Naive thymus-derived CD4-positive, alpha-beta T cell (primary cell): Measurements from ENCODE around the gene LETM1. TPM values are rescaled to one million over a fixed set of nuclear protein-coding genes. Genes with fewer than 3 reads are reported as not detected.
A peak's percentile ranks its signal among the peaks of the same experiment; 100 is the strongest.

Experiments
- ATAC-seq: fragments of 150-1000 bp; cut with Tn5 transposase; 2 replicates; pipeline ENCODE4 v1.10.0; 2021; ENCODE audit warnings: mild to moderate bottlenecking, moderate library complexity
- CTCF ChIA-PET: fragments of 350-600 bp; sonication (Branson Sonifier 250); formaldehyde crosslinking; loops from one replicate; lab custom pipeline; 2021; ENCODE audit warnings: antibody characterized with exemption; lab: Charles Lee
- POLR2A ChIA-PET: fragments of 350-600 bp; sonication (Branson Sonifier 250); formaldehyde crosslinking; loops from one replicate; lab custom pipeline; 2021; ENCODE audit warnings: antibody characterized with exemption, inconsistent platforms; lab: Charles Lee
- DNase-seq, 9 donors: peaks; one replicate each; pipeline versions ENCODE4 v3.0.0 to v3.0.0-alpha.2; 2020 to 2022; ENCODE audit warnings: mixed read lengths in 1 of 9
- H3K27ac ChIP-seq: one replicate; pipeline ENCODE4 v1.7.0; 2013; ENCODE audit warnings: mild to moderate bottlenecking, low read depth, low read length, moderate library complexity
- H3K27me3 ChIP-seq, 2 donors: one replicate each; pipeline ENCODE4 v1.7.0; 2013; ENCODE audit warnings: low read length in 2 of 2, mild to moderate bottlenecking in 2 of 2, moderate library complexity in 2 of 2; ENCODE audit not compliant: control insufficient read depth in 2 of 2, insufficient read depth in 2 of 2
- H3K36me3 ChIP-seq, 3 experiments: 1 replicate in 2 of 3; 2 replicates in 1 of 3; pipeline ENCODE4 v1.7.0; 2013; ENCODE audit warnings: low read length in 3 of 3, mild to moderate bottlenecking in 3 of 3, moderate library complexity in 1 of 3; ENCODE audit not compliant: insufficient read depth in 3 of 3, control insufficient read depth in 2 of 3
- H3K4me1 ChIP-seq, 2 donors: one replicate each; pipeline ENCODE4 v1.7.0; 2013; ENCODE audit warnings: low read length in 2 of 2, mild to moderate bottlenecking in 2 of 2, moderate library complexity in 1 of 2; ENCODE audit not compliant: control insufficient read depth in 2 of 2, insufficient read depth in 2 of 2
- H3K4me3 ChIP-seq: 2 replicates; pipeline ENCODE4 v1.7.0; 2013; ENCODE audit warnings: mild to moderate bottlenecking, low read length
- H3K9me3 ChIP-seq, 3 experiments: 1 replicate in 2 of 3; 2 replicates in 1 of 3; pipeline ENCODE4 v1.7.0; 2013; ENCODE audit warnings: low read length in 3 of 3; ENCODE audit not compliant: control insufficient read depth in 2 of 3
- H3K27ac Mint-ChIP-seq, 9 donors: one replicate each; pipeline ENCODE4 v1.8.0; 2020 to 2022; ENCODE audit warnings: mixed read lengths in 9 of 9, mild to moderate bottlenecking in 8 of 9, moderate library complexity in 5 of 9, inconsistent platforms in 2 of 9
- H3K27me3 Mint-ChIP-seq, 5 donors: one replicate each; pipeline ENCODE4 v1.8.0; 2021 to 2022; ENCODE audit warnings: mixed read lengths in 5 of 5, mild to moderate bottlenecking in 1 of 5
- H3K36me3 Mint-ChIP-seq, 5 donors: one replicate each; pipeline ENCODE4 v1.8.0; 2020 to 2022; ENCODE audit warnings: mixed read lengths in 5 of 5, mild to moderate bottlenecking in 3 of 5, inconsistent platforms in 1 of 5
- H3K4me1 Mint-ChIP-seq, 7 donors: one replicate each; pipeline ENCODE4 v1.8.0; 2020 to 2022; ENCODE audit warnings: mixed read lengths in 7 of 7, mild to moderate bottlenecking in 3 of 7, inconsistent platforms in 1 of 7
- H3K4me3 Mint-ChIP-seq, 10 donors: one replicate each; pipeline ENCODE4 v1.8.0; 2020 to 2022; ENCODE audit warnings: mild to moderate bottlenecking in 10 of 10, mixed read lengths in 10 of 10, moderate library complexity in 6 of 10, inconsistent platforms in 2 of 10
- H3K9me3 Mint-ChIP-seq, 11 donors: one replicate each; pipeline ENCODE4 v1.8.0; 2020 to 2022; ENCODE audit warnings: mixed read lengths in 11 of 11, mild to moderate bottlenecking in 4 of 11, inconsistent platforms in 1 of 11, moderate library complexity in 1 of 11
- intact Hi-C, 2 donors: fragments of 100-400 bp; cut with micrococcal nuclease; formaldehyde crosslinking; loops; one replicate each; pipeline ENCODE4 v1.15.1; 2023
- polyA plus RNA-seq, 2 donors: library from polyadenylated mRNA; unstranded; fragments of 300-500 nt; fragmentation: Illumina TruSeq; gene quantifications; one replicate each; pipeline ENCODE4 v1.2.3, GENCODE V29; 2021
- total RNA-seq, 6 experiments: library from RNA in 5 of 6; stranded (reverse) in 5 of 6; gene quantifications; 1 replicate in 5 of 6; 2 replicates in 1 of 6; pipeline ENCODE4 v1.2.3 and lab custom pipeline; 2021 to 2026

LETM1 gene
- total and polyA plus RNA-seq, 7 experiments from 2014 or later = 7.7 to 56.4 (median 35.4) TPM

DNA sequence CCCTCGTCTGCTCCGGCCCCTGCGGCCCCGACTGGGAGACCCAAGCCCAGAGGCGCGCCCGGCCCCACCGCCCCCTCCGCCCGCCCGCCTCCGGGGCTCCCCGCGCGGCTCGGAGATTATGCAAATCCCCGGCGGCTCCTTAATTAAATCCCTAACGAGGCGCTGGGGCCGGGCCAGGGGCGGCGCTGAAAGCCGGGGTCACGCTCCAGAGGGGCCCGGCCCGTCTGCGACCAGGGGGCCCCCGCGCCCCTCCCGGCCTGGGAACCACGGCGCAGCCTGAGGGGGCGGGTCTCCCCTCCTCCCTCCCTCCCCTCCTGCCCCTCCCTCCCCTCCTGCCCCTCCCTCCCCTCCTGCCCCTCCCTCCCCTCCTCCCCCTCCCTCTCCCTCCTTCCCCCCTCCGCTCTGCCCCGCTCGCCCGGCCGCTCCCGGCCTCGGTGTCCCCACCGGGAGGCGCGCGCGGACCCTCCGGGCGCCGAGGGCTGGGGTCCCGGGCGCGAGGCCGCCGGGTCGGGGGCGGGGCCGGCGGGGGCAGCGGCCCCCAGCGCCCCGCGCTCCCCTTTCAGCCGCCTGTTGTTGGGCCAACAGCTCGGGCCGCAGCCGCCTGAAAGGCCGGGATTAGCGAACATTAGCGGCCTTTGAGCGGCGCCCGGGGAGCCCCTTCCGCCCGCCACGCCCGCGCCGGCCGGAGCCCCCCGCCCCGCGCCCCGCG lies 88.7 kb downstream of the LETM1 start:
- H3K27ac ChIP-seq = no peak overlapping the region
- intact Hi-C loops = loop anchor here in 1 of 2 donors (2.0 kb wide), 1 partner anchor 26 kb away; the partner anchor contains the start of gene FGFR3
- Mint-ChIP-seq H3K4me3 (peak overlapping the region in 1 of 10 donors; percentile 71), H3K27ac (no peak overlapping the region), H3K27me3 (peaks cover 4 to 35% (median 14%) of the 10 kb centered on the region in 5 donors), H3K9me3 (no peaks in the 10 kb centered on the region), H3K4me1 (peaks cover 0 to 9% (median 0%) of the 10 kb centered on the region in 7 donors), H3K36me3 (no peaks in the 10 kb centered on the region)
- H3K36me3 ChIP-seq = no peaks in the 10 kb centered on the region
- POLR2A ChIA-PET = no interaction called here
- no peak for DNase-seq
- H3K4me1 ChIP-seq = no peaks in the 10 kb centered on the region
- CTCF ChIA-PET = no interaction called here
- ATAC-seq = peak; percentile 12
- H3K9me3 ChIP-seq = no peaks in the 10 kb centered on the region
- H3K27me3 ChIP-seq = no peaks in the 10 kb centered on the region
- no peak overlapping the region for H3K4me3 ChIP-seq

DNA sequence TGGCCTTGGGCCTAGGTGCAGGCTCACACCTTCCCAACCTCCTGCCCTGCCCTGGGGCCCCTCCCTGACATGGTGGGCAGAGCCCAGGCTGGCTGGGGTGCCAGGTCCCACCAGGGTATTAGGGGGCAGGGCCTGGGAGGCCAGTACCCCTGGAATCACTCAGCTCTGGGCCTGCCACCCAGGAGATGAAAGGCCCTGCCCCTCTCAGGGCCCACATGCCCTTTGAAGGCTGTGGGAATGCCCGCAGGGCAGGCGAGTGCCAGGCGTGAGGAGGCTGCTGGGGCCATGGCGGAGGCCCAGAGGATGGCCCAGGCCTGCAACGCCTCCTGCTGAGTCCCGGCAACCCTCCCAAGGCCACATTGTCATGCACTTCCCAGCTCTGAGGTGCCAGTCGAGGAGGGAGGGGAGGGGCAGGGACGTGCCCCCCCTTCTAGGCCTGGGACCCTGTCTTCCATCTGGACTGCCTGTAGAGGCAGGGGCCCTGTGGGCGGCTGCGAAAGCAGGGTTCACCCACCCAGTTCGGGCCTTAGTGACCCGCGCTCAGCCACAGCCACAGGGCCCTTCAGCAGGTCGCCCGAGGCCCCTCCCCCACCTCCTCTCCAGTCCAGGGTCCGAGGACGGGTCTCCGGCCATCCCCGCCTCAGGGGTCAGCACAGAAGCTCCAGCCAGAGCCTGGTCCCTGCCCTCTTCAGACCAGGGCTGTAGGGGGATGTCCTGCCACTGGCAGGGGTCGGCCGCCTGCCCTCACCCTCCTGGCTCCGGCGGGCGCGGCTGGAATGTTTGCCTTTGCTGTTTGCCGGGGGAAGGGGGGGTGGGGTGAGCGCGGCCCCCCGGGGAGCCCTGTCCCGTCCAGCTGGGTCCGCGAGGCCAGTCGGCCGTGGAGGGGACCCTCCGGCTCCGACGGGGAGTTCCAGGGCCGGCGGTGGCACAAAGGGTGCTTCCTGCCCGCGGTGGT lies 89.6 kb downstream of the LETM1 start:
- H3K36me3 Mint-ChIP-seq = no peaks in the 10 kb centered on the region
- ATAC-seq (no peak), DNase-seq (no peak)
- no peaks in the 10 kb centered on the region for H3K9me3 Mint-ChIP-seq
- no peak overlapping the region for H3K27ac ChIP-seq
- no peaks in the 10 kb centered on the region for H3K36me3 ChIP-seq
- peaks cover 4 to 38% (median 20%) of the 10 kb centered on the region in 5 donors for H3K27me3 Mint-ChIP-seq
- H3K27ac Mint-ChIP-seq = no peak overlapping the region
- no peaks in the 10 kb centered on the region for H3K4me1 ChIP-seq
- H3K9me3 ChIP-seq = no peaks in the 10 kb centered on the region
- CTCF ChIA-PET = no interaction called here
- H3K4me3 Mint-ChIP-seq = peak overlapping the region in 2 of 10 donors; percentile 25 to 37
- no peak overlapping the region for H3K4me3 ChIP-seq
- POLR2A ChIA-PET = no interaction called here
- intact Hi-C loops = loop anchor here in 1 of 2 donors (2.0 kb wide), 1 partner anchor 26 kb away; the partner anchor contains the start of gene FGFR3
- peaks cover 0 to 7% (median 0%) of the 10 kb centered on the region in 7 donors for H3K4me1 Mint-ChIP-seq
- H3K27me3 ChIP-seq = no peaks in the 10 kb centered on the region

DNA sequence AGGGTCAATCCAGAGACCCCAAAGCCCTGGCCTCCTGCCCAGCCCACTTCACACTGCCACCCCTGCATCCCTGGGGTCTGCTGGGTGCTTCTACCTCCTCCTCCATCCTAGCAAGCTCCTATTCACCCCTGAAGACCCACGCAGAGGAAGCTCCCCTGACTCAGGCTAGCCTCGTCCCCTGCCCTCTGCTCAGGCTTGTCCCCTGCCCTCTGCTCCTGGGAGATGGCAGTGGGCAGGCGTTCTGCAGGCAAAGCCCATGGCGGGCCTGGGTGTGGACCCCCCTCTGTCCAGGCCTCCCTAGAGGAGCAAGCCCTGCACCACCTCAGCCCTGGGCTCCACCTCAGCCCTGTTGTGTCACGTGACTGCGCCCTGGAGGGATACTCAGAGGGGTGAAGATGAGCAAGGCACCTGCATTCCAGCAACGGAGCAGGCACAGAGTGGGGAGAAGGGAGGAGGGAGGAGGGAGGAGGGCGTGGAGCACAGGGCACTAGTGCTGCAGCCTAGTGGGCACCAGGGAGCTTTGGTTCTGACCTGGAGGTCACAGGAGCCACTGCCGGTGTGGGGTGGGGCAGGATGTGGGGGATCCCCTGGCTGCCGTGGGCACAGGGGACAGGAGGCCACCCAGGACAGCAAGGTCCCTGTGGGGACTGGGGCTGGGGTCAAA lies 90.4 kb downstream of the LETM1 start:
- Histone ChIP-seq H3K9me3 (no peaks in the 10 kb centered on the region), H3K4me1 (no peaks in the 10 kb centered on the region), H3K27ac (no peak overlapping the region), H3K4me3 (no peak overlapping the region), H3K27me3 (no peaks in the 10 kb centered on the region), H3K36me3 (no peaks in the 10 kb centered on the region)
- DNase-seq (no peak), ATAC-seq (no peak)
- H3K9me3 Mint-ChIP-seq = no peaks in the 10 kb centered on the region
- H3K36me3 Mint-ChIP-seq = no peaks in the 10 kb centered on the region
- ChIA-PET CTCF (no interaction called here), POLR2A (no interaction called here)
- peak overlapping the region in 2 of 10 donors; percentile 9 to 37 for H3K4me3 Mint-ChIP-seq
- H3K27me3 Mint-ChIP-seq = peaks cover 4 to 38% (median 20%) of the 10 kb centered on the region in 5 donors
- H3K4me1 Mint-ChIP-seq = peaks cover 0 to 7% (median 0%) of the 10 kb centered on the region in 7 donors
- intact Hi-C loops = loop anchor here in 1 of 2 donors (2.0 kb wide), 1 partner anchor 27 kb away; the partner anchor contains the start of gene FGFR3
- peak overlapping the region in 1 of 9 donors; percentile 55 for H3K27ac Mint-ChIP-seq

DNA sequence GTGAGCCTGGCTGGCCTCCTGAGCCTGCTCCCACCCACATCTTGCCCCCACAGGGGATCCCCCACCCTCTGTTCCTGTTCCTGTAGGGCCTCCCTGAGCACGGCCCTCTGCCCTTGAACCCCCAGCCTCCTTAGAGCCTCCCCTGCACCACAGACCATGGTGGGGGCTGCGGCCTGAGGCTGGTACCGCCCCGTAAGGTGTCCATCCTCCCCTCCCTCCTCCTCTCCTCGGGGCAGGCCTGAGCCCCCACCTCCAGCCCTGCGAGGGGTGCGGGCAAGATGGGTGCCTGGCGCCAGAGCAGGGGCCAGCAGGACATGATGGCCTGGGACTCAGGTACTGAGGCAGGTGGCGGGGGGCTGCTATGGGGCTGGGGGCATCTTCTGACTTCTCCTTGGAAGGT lies 91.3 kb downstream of the LETM1 start:
- no peaks in the 10 kb centered on the region for H3K27me3 ChIP-seq
- Mint-ChIP-seq H3K27ac (no peak overlapping the region), H3K27me3 (peaks cover 4 to 38% (median 20%) of the 10 kb centered on the region in 5 donors), H3K36me3 (no peaks in the 10 kb centered on the region), H3K9me3 (no peaks in the 10 kb centered on the region), H3K4me1 (peaks cover 0 to 11% (median 0%) of the 10 kb centered on the region in 7 donors), H3K4me3 (no peak overlapping the region)
- ChIA-PET POLR2A (no interaction called here), CTCF (no interaction called here)
- ATAC-seq (no peak), DNase-seq (no peak)
- H3K4me3 ChIP-seq = no peak overlapping the region
- H3K9me3 ChIP-seq = no peaks in the 10 kb centered on the region
- H3K27ac ChIP-seq = no peak overlapping the region
- H3K4me1 ChIP-seq = no peaks in the 10 kb centered on the region
- H3K36me3 ChIP-seq = no peaks in the 10 kb centered on the region
- intact Hi-C loops = no loop called here

DNA sequence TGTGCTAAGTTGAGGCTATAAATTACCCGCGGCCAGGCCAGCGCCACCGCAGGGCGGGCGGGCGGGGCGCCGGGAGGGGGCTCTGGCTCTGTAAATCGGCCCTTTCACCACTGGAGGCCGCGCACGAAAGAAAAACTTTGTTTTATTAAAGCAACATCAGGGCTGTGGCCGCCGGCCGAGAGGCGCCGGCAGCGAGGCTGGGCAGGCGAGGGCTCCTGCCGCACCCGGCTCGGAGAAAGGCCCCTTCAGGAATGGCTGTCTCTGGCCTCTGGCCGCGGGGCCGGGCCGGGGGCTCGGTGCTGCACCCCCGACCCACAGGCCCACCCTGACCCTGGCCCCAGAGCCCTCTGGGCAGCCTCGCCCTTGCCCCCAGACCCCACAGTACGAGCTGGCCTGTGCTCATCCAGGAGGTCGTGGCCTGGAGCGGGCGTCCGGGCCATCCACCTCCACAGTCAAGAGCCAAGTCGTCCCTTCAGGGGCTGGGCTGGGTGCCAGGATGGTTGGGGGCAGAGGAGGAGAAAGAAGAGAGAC lies 92.3 kb downstream of the LETM1 start:
- peaks cover 4 to 37% (median 18%) of the 10 kb centered on the region in 5 donors for H3K27me3 Mint-ChIP-seq
- no peak overlapping the region for H3K4me3 Mint-ChIP-seq
- Histone ChIP-seq H3K27ac (no peak overlapping the region), H3K9me3 (no peaks in the 10 kb centered on the region), H3K4me1 (no peaks in the 10 kb centered on the region), H3K27me3 (no peaks in the 10 kb centered on the region), H3K36me3 (no peaks in the 10 kb centered on the region), H3K4me3 (no peak overlapping the region)
- no peaks in the 10 kb centered on the region for H3K36me3 Mint-ChIP-seq
- H3K4me1 Mint-ChIP-seq = peaks cover 0 to 11% (median 0%) of the 10 kb centered on the region in 7 donors
- H3K27ac Mint-ChIP-seq = no peak overlapping the region
- intact Hi-C loops = no loop called here
- ChIA-PET CTCF (no interaction called here), POLR2A (no interaction called here)
- H3K9me3 Mint-ChIP-seq = no peaks in the 10 kb centered on the region
- DNase-seq = no peak
- no peak for ATAC-seq

DNA sequence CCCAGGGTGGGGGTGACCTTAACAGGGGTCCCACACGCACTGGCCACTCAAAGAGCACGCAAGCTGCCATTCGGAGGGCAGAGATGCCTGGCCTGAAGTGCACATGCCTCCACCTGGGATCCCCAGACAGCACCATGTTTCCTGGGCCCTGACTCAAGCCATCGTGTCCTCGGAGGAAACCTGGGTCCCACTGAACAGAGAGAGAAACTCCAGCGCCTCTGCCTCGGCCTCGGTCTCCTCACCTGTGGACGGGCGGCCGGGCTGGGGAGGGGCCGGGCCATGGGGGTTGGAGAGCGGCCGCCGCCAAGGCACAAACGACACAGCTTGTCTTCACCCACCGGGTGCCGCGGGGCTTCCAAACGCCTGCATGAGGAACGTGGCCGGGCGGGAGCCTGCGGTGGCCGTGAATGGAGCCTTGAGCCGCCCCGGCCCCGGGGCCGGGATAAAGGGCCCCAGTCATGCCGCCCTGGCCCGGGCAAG lies 92.8 kb downstream of the LETM1 start:
- no peak overlapping the region for H3K4me3 ChIP-seq
- DNase-seq (no peak), ATAC-seq (no peak)
- Mint-ChIP-seq H3K4me3 (no peak overlapping the region), H3K27me3 (peaks cover 4 to 31% (median 13%) of the 10 kb centered on the region in 5 donors), H3K27ac (no peak overlapping the region), H3K36me3 (no peaks in the 10 kb centered on the region), H3K9me3 (no peaks in the 10 kb centered on the region), H3K4me1 (peaks cover 0 to 9% (median 0%) of the 10 kb centered on the region in 7 donors)
- H3K36me3 ChIP-seq = no peaks in the 10 kb centered on the region
- H3K9me3 ChIP-seq = no peaks in the 10 kb centered on the region
- H3K27me3 ChIP-seq = no peaks in the 10 kb centered on the region
- H3K27ac ChIP-seq = no peak overlapping the region
- CTCF ChIA-PET = no interaction called here
- no peaks in the 10 kb centered on the region for H3K4me1 ChIP-seq
- intact Hi-C loops = no loop called here
- POLR2A ChIA-PET = no interaction called here
